ENCODE measurements around the gene NKAIN1. TPM values are rescaled to one million over a fixed set of nuclear protein-coding genes. Genes with fewer than 3 reads are reported as not detected.
A peak's percentile ranks its signal among the peaks of the same experiment; 100 is the strongest.
"Not testable (repeated sequence)": the region's sequence is repeated elsewhere in the genome, so short reads cannot be mapped to it uniquely, and the experiment has no call there.

The NKAIN1 gene
- total RNA-seq, 2 experiments from 2014 or later, result 0.57 to 0.97 TPM

- Mint-ChIP-seq H3K9me3 (no peaks in the 10 kb centered on the region), H3K27me3 (no peaks in the 10 kb centered on the region), H3K4me3 (no peak overlapping the region), H3K27ac (no peak overlapping the region), H3K36me3 (no peaks in the 10 kb centered on the region), H3K4me1 (no peaks in the 10 kb centered on the region)
- no peak for DNase-seq
- POLR2A ChIA-PET, result no interaction called here
- no peak for ATAC-seq (ENCODE audit: low read depth)
Measured at GRCh38 chr1:31199949-31200348, 39.7 kb downstream of the NKAIN1 start.

GRCh38 chr1:31199236-31199790, 40.4 kb downstream of the NKAIN1 start:
- DNase-seq (no peak), ATAC-seq (ENCODE audit: low read depth) (no peak)
- POLR2A ChIA-PET, result no interaction called here
- Mint-ChIP-seq H3K36me3 (no peaks in the 10 kb centered on the region), H3K4me1 (no peaks in the 10 kb centered on the region), H3K27me3 (no peaks in the 10 kb centered on the region), H3K4me3 (no peak overlapping the region), H3K9me3 (no peaks in the 10 kb centered on the region), H3K27ac (no peak overlapping the region)

- DNase-seq, result no peak
Measured at GRCh38 chr1:31198600-31198999, 41.1 kb downstream of the NKAIN1 start.

GRCh38 chr1:31198150-31198549, 41.5 kb downstream of the NKAIN1 start:
- no peaks in the 10 kb centered on the region for H3K4me1 Mint-ChIP-seq
- POLR2A ChIA-PET, result no interaction called here
- DNase-seq (no peak), ATAC-seq (ENCODE audit: low read depth) (no peak)
- H3K4me3 Mint-ChIP-seq, result no peak overlapping the region
- H3K27ac Mint-ChIP-seq, result no peak overlapping the region
- no peaks in the 10 kb centered on the region for H3K27me3 Mint-ChIP-seq
- H3K9me3 Mint-ChIP-seq, result no peaks in the 10 kb centered on the region
- H3K36me3 Mint-ChIP-seq, result no peaks in the 10 kb centered on the region

More at GRCh38 chr1:31198600-31198999, 41.1 kb downstream of the NKAIN1 start:
- POLR2A ChIA-PET, result no interaction called here
- no peaks in the 10 kb centered on the region for H3K4me1 Mint-ChIP-seq
- no peak for ATAC-seq (ENCODE audit: low read depth)
- no peaks in the 10 kb centered on the region for H3K9me3 Mint-ChIP-seq
- H3K27ac Mint-ChIP-seq, result no peak overlapping the region
- H3K4me3 Mint-ChIP-seq, result no peak overlapping the region
- H3K27me3 Mint-ChIP-seq, result no peaks in the 10 kb centered on the region
- no peaks in the 10 kb centered on the region for H3K36me3 Mint-ChIP-seq

- H3K9me3 Mint-ChIP-seq, result no peaks in the 10 kb centered on the region
- no peak overlapping the region for H3K27ac Mint-ChIP-seq
- no peaks in the 10 kb centered on the region for H3K27me3 Mint-ChIP-seq
- H3K4me1 Mint-ChIP-seq, result no peaks in the 10 kb centered on the region
- DNase-seq (no peak), ATAC-seq (ENCODE audit: low read depth) (no peak)
- POLR2A ChIA-PET, result no interaction called here
- no peak overlapping the region for H3K4me3 Mint-ChIP-seq
- H3K36me3 Mint-ChIP-seq, result no peaks in the 10 kb centered on the region
Measured at GRCh38 chr1:31196685-31197084, 43.0 kb downstream of the NKAIN1 start.

GRCh38 chr1:31195267-31195666, 44.4 kb downstream of the NKAIN1 start:
- H3K9me3 Mint-ChIP-seq; DNase-seq; H3K36me3 Mint-ChIP-seq; ATAC-seq (ENCODE audit: low read depth); H3K4me1 Mint-ChIP-seq; POLR2A ChIA-PET; H3K27me3 Mint-ChIP-seq; H3K4me3 Mint-ChIP-seq; H3K27ac Mint-ChIP-seq: not testable (repeated sequence)

GRCh38 chr1:31193729-31194128, 46.0 kb downstream of the NKAIN1 start:
- H3K4me3 Mint-ChIP-seq, result no peak overlapping the region
- H3K36me3 Mint-ChIP-seq, result no peaks in the 10 kb centered on the region
- POLR2A ChIA-PET, result no interaction called here

GRCh38 chr1:31191281-31191680, 48.4 kb downstream of the NKAIN1 start:
- Mint-ChIP-seq H3K4me3 (no peak overlapping the region), H3K27me3 (peaks cover 5% of the 10 kb centered on the region), H3K9me3 (no peaks in the 10 kb centered on the region), H3K36me3 (no peaks in the 10 kb centered on the region), H3K27ac (no peak overlapping the region), H3K4me1 (no peaks in the 10 kb centered on the region)
- POLR2A ChIA-PET, result no interaction called here
- no peak for DNase-seq
- no peak for ATAC-seq (ENCODE audit: low read depth)

More at GRCh38 chr1:31193729-31194128, 46.0 kb downstream of the NKAIN1 start:
- no peaks in the 10 kb centered on the region for H3K9me3 Mint-ChIP-seq
- H3K4me1 Mint-ChIP-seq, result no peaks in the 10 kb centered on the region
- ATAC-seq (ENCODE audit: low read depth) (no peak), DNase-seq (no peak)
- H3K27me3 Mint-ChIP-seq, result peaks cover 2% of the 10 kb centered on the region
- no peak overlapping the region for H3K27ac Mint-ChIP-seq

- POLR2A ChIA-PET, result no interaction called here
- no peaks in the 10 kb centered on the region for H3K36me3 Mint-ChIP-seq
- no peak overlapping the region for H3K4me3 Mint-ChIP-seq
Measured at GRCh38 chr1:31189696-31190674, 49.7 kb downstream of the NKAIN1 start.

GRCh38 chr1:31183927-31184554, 55.6 kb downstream of the NKAIN1 start:
- Mint-ChIP-seq H3K36me3 (no peaks in the 10 kb centered on the region), H3K27ac (no peak overlapping the region), H3K4me3 (no peak overlapping the region), H3K9me3 (no peaks in the 10 kb centered on the region), H3K4me1 (peaks cover 5% of the 10 kb centered on the region), H3K27me3 (peaks cover 19% of the 10 kb centered on the region)
- ATAC-seq (ENCODE audit: low read depth) (no peak), DNase-seq (peak; percentile 50)
- POLR2A ChIA-PET, result no interaction called here

More at GRCh38 chr1:31189696-31190674, 49.7 kb downstream of the NKAIN1 start:
- Mint-ChIP-seq H3K9me3 (no peaks in the 10 kb centered on the region), H3K27me3 (peaks cover 5% of the 10 kb centered on the region), H3K27ac (no peak overlapping the region), H3K4me1 (no peaks in the 10 kb centered on the region)
- DNase-seq (no peak), ATAC-seq (ENCODE audit: low read depth) (no peak)

GRCh38 chr1:31183126-31183525, 56.6 kb downstream of the NKAIN1 start:
- Mint-ChIP-seq H3K36me3 (no peaks in the 10 kb centered on the region), H3K4me1 (peaks cover 5% of the 10 kb centered on the region), H3K27ac (peak overlapping the region; percentile 13), H3K4me3 (no peak overlapping the region), H3K27me3 (peaks cover 19% of the 10 kb centered on the region), H3K9me3 (no peaks in the 10 kb centered on the region)
- POLR2A ChIA-PET, result no interaction called here
- ATAC-seq (ENCODE audit: low read depth), result no peak
- DNase-seq, result no peak

- H3K4me1 Mint-ChIP-seq, result peaks cover 5% of the 10 kb centered on the region
- H3K36me3 Mint-ChIP-seq, result no peaks in the 10 kb centered on the region
- peak; percentile 78 for DNase-seq
- peaks cover 19% of the 10 kb centered on the region for H3K27me3 Mint-ChIP-seq
- peak; percentile 43 for ATAC-seq (ENCODE audit: low read depth)
- POLR2A ChIA-PET, result no interaction called here
- no peaks in the 10 kb centered on the region for H3K9me3 Mint-ChIP-seq
- no peak overlapping the region for H3K27ac Mint-ChIP-seq
- H3K4me3 Mint-ChIP-seq, result no peak overlapping the region
Measured at GRCh38 chr1:31182352-31182751, 57.3 kb downstream of the NKAIN1 start.

- peak overlapping the region; percentile 71 for H3K4me3 Mint-ChIP-seq
- H3K4me1 Mint-ChIP-seq, result peaks cover 5% of the 10 kb centered on the region
- ATAC-seq (ENCODE audit: low read depth), result peak; percentile 65
- H3K27ac Mint-ChIP-seq, result no peak overlapping the region
- peaks cover 16% of the 10 kb centered on the region for H3K27me3 Mint-ChIP-seq
- POLR2A ChIA-PET, result no interaction called here
- no peaks in the 10 kb centered on the region for H3K36me3 Mint-ChIP-seq
- no peaks in the 10 kb centered on the region for H3K9me3 Mint-ChIP-seq
- peak; percentile 78 for DNase-seq
Measured at GRCh38 chr1:31181515-31182343, 58.0 kb downstream of the NKAIN1 start.

Measured in activated naive CD8-positive, alpha-beta T cell treated with anti-CD3 and anti-CD28 coated beads, Interleukin-2, amount 10 ng/mL, durations not matched to agents 7 days and 5 days (primary cell).